Thymus (tissue), 11 donors: ENCODE data around the gene BCO1. TPM values are rescaled to one million over a fixed set of nuclear protein-coding genes. Genes with fewer than 3 reads are reported as not detected.

Experiments
- DNase-seq, 9 donors: peaks; one replicate each; pipeline ENCODE4 v3.0.0-alpha.2; 2013; ENCODE audit warnings: low spot score in 9 of 9, low read depth in 6 of 9, missing footprints in 1 of 9
- H3K27ac ChIP-seq, 2 donors: one replicate each; pipeline ENCODE4 v1.5.1; 2013; ENCODE audit warnings: control low read depth in 1 of 2, low read depth in 1 of 2, low read length in 1 of 2, mild to moderate bottlenecking in 1 of 2, moderate library complexity in 1 of 2
- H3K27me3 ChIP-seq, 2 donors: one replicate each; pipeline ENCODE4 v1.5.1; 2013; ENCODE audit warnings: low read length in 1 of 2; ENCODE audit not compliant: control insufficient read depth in 2 of 2, insufficient read depth in 1 of 2
- H3K36me3 ChIP-seq, 2 donors: one replicate each; pipeline ENCODE4 v1.5.1; 2013; ENCODE audit warnings: low read length in 1 of 2, mild to moderate bottlenecking in 1 of 2, moderate library complexity in 1 of 2; ENCODE audit not compliant: control insufficient read depth in 2 of 2, insufficient read depth in 2 of 2
- H3K4me1 ChIP-seq, 2 donors: one replicate each; pipeline ENCODE4 v1.5.1; 2013; ENCODE audit warnings: low read length in 2 of 2; ENCODE audit not compliant: control insufficient read depth in 2 of 2, insufficient read depth in 2 of 2
- H3K4me3 ChIP-seq, 2 donors: one replicate each; pipeline ENCODE4 v1.5.1; 2013; ENCODE audit warnings: low read length in 2 of 2, control low read depth in 1 of 2, mild to moderate bottlenecking in 1 of 2
- H3K9me3 ChIP-seq, 2 donors: one replicate each; pipeline ENCODE4 v1.5.1; 2013; ENCODE audit warnings: low read length in 1 of 2, mild to moderate bottlenecking in 1 of 2; ENCODE audit not compliant: control insufficient read depth in 2 of 2, insufficient read depth in 1 of 2
- WGBS: extraction: QIAGEN DNeasy Blood & Tissue Kit; methylation state at CpG from one replicate; pipeline ENCODE4 v1.1.7; 2013; 5-methylcytosine and 5-hydroxymethylcytosine counted together
- polyA plus RNA-seq: library from polyadenylated mRNA; stranded (reverse); fragments of 200-250 nt; gene quantifications from one replicate; pipeline ENCODE4 v1.2.3, GENCODE V29; 2013
- total RNA-seq: library from RNA; stranded (reverse); fragments of 120-200 nt; gene quantifications from one replicate; pipeline ENCODE4 v1.2.4, GENCODE V29; 2013
- donor health status: healthy.

BCO1 gene
- total and polyA plus RNA-seq, 2 donors = 0.14 to 1.2 TPM

DNA sequence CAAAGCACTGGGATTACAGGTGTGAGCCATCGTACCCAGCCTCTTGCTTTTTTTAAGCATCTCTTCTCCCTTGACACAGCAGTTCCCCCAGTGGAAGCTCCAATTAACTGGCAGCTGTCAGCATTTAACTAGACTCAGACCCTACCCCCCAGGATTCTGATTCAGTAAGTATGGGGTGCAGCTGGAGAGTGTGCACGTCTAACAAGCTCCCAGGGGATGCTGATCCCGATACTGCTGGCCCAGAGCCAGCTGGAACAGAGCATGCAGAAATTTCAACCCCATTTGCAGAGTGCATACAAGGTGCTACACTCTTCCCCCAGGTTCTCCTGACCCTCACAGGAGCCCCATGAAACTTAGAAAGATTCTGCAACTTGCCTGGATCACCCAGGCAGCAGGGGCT lies 27.7 kb upstream of the BCO1 start:
- H3K27me3 ChIP-seq = peaks cover 0 to 8% of the 10 kb centered on the region in 2 donors

DNA sequence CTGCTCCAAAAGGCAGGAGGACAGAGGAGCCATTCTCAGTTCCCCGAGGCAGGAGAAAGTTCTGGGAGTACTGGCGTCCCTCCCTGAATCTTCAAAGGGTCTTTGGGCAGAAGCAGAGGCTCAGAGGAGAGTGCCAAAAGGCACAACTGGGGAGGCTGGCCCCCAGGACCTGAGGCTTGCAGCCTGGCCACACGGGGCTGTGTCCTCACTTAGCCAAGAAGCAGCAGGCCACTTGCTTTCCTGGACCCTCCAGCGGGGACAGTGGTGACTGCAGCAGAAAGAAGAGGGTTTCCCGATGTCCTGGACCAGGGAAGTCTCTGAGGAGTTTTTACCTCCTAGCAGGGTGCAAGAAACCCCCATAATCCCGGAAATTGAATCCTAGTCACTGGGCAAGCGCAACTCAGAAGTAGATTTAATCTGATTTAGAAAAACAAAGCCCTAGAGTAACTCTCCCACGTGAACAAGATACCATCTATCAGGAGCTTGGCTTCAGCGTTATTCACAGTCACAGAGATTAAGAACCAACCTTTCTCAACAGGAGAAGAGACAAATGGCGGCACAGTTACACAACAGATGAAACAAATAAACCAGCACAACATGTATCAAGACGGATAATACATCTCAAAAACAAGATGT lies 25.5 kb upstream of the BCO1 start:
- DNase-seq = no peak
- H3K27ac ChIP-seq = no peak overlapping the region
- H3K27me3 ChIP-seq = peaks cover 0 to 8% of the 10 kb centered on the region in 2 donors
- no peaks in the 10 kb centered on the region for H3K36me3 ChIP-seq
- 72% methylated on average over 11 of the region's 11 CpGs for WGBS
- H3K4me3 ChIP-seq = no peak overlapping the region
- no peaks in the 10 kb centered on the region for H3K9me3 ChIP-seq
- H3K4me1 ChIP-seq = no peaks in the 10 kb centered on the region

More for the DNA sequence above, 27.7 kb upstream of the BCO1 start:
- no peaks in the 10 kb centered on the region for H3K9me3 ChIP-seq
- no peaks in the 10 kb centered on the region for H3K36me3 ChIP-seq
- no peak for DNase-seq
- H3K27ac ChIP-seq = no peak overlapping the region
- WGBS = 79% methylated on average over 3 of the region's 3 CpGs
- no peaks in the 10 kb centered on the region for H3K4me1 ChIP-seq
- no peak overlapping the region for H3K4me3 ChIP-seq

DNA sequence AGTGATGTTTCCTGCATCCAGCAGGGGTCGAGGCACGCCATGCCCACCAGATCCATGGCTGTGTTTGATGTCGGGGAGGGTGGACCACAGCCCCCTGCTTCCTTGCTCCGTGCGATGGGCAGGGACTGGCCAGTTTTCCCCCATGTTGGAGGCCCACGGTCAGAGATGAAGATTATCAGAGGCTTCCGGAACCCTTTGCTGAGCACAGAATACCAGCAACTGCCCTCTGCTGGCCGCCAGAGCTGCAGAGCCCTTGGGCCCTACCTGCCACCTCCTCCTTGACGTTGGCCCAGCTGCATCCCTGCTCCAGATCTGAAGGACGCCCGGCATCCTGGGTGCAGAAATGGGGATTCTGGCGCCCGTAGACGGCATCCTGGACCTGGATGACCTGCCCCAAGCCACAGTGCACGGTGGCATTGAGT lies 23.7 kb upstream of the BCO1 start:
- Histone ChIP-seq H3K27me3 (peaks cover 0 to 8% of the 10 kb centered on the region in 2 donors), H3K27ac (no peak overlapping the region), H3K36me3 (no peaks in the 10 kb centered on the region), H3K4me1 (no peaks in the 10 kb centered on the region), H3K4me3 (no peak overlapping the region), H3K9me3 (no peaks in the 10 kb centered on the region)
- 57% methylated on average over 15 of the region's 15 CpGs for WGBS
- DNase-seq = no peak

DNA sequence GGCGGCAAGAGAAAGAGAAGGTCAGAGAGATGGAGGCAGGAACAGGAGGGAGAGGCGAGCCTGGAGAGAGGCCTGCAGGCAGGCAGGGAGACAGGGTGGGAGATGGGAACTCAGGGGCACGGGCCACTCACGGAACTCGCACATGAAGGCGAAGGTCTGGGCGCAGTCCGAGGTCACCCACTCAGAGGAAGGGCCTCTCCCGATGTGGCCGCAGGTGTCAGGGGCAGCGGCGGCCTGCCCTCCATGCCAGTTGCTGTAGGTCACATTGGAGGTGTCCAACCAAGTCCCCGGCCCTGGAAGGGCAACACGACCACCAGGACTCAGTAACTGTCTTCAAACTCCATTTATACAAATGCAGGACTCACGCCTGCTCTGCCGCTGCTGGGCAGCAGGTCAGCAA lies 22.4 kb upstream of the BCO1 start:
- H3K4me3 ChIP-seq = no peak overlapping the region
- WGBS = 96% methylated on average over 16 of the region's 16 CpGs
- no peak overlapping the region for H3K27ac ChIP-seq
- no peaks in the 10 kb centered on the region for H3K4me1 ChIP-seq
- no peaks in the 10 kb centered on the region for H3K9me3 ChIP-seq
- DNase-seq = no peak
- no peaks in the 10 kb centered on the region for H3K36me3 ChIP-seq
- peaks cover 0 to 8% of the 10 kb centered on the region in 2 donors for H3K27me3 ChIP-seq

DNA sequence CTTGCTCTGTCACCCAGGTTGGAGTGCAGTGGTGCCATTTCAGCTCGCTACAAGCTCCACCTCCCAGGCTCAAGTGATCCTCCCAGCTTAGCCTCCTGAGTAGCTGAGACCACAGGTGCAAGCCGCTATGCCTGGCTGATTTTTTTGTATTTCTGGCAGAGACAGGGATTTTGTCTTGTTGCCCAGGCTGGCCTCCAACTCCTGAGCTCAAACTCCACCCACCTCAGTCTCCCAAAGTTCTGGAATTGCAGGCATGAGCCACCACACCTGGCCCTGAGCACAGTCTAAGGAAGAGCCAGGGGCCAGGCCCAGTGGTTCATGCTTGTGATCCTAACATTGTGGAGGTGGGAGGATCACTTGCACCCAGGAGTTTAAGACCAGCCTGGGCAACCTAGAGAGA lies 21.8 kb upstream of the BCO1 start:
- peaks cover 0 to 8% of the 10 kb centered on the region in 2 donors for H3K27me3 ChIP-seq
- H3K27ac ChIP-seq = no peak overlapping the region
- no peaks in the 10 kb centered on the region for H3K9me3 ChIP-seq
- no peaks in the 10 kb centered on the region for H3K4me1 ChIP-seq
- H3K36me3 ChIP-seq = no peaks in the 10 kb centered on the region
- DNase-seq = no peak
- H3K4me3 ChIP-seq = no peak overlapping the region
- 87% methylated on average over 2 of the region's 2 CpGs for whole genome bisulfite sequencing

DNA sequence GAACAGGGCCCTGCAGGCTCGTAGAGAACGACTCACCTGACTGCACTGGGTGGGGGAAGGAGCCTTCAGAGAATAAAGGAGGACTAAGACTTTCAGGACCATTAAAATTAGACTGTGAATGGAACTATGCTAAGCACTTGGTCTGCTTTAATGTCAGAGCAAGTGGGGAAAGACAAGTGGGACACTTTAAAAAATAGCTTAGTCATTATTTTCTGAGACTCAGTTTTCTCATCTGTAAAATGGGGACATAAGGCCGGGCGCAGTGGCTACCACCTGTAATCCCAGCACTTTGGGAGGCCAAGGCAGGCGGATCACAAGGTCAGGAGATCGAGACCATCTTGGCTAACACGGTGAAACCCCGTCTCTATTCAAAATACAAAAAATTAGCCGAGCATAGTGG lies 19.3 kb upstream of the BCO1 start:
- no peak overlapping the region for H3K4me3 ChIP-seq
- DNase-seq = no peak
- no peaks in the 10 kb centered on the region for H3K9me3 ChIP-seq
- no peaks in the 10 kb centered on the region for H3K36me3 ChIP-seq
- no peak overlapping the region for H3K27ac ChIP-seq
- H3K27me3 ChIP-seq = peaks cover 0 to 4% of the 10 kb centered on the region in 2 donors
- H3K4me1 ChIP-seq = no peaks in the 10 kb centered on the region
- WGBS = 88% methylated on average over 9 of the region's 9 CpGs

DNA sequence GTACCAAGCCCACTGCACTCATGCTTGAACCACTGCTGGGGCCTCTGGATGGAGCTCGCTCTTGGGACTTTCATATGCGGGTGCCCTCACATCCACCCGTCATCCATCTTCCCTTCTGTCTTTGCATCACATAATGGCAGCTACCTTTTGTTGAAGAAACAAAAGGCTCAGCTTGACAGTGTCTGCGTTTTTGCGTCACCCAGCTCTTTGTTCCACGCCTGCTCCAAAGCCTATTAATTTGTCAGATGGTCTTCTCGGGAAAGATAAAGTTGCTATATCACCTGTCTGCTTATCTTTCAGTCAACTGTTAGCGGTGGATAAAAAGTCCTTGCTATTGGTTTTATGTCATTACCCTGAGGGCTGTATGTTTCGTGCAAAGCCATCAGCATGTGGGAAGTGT lies 18.1 kb upstream of the BCO1 start:
- H3K4me3 ChIP-seq = no peak overlapping the region
- 70% methylated on average over 9 of the region's 9 CpGs for WGBS
- no peak for DNase-seq
- no peaks in the 10 kb centered on the region for H3K27me3 ChIP-seq
- H3K27ac ChIP-seq = no peak overlapping the region
- H3K4me1 ChIP-seq = no peaks in the 10 kb centered on the region
- H3K36me3 ChIP-seq = no peaks in the 10 kb centered on the region
- H3K9me3 ChIP-seq = no peaks in the 10 kb centered on the region

DNA sequence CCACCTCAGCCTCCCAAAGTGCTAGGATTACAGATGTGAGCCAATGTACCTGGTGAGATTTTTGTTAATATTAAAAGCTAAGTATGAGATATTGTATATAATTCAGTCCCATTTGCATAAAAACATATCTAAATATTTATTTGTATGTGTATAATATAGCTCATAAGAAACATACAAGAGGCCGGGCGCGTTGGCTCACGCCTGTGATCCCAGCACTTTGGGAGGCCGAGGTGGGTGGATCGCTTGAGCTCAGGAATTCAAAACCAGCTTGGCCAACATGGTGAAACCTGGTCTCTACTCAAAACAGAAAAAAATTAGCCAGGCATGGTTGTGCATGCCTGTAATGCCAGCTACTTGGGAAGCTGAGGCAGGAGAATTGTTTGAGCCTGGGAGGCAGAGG lies 16.8 kb upstream of the BCO1 start:
- Histone ChIP-seq H3K27ac (no peak overlapping the region), H3K36me3 (no peaks in the 10 kb centered on the region), H3K27me3 (no peaks in the 10 kb centered on the region), H3K4me1 (no peaks in the 10 kb centered on the region), H3K9me3 (no peaks in the 10 kb centered on the region), H3K4me3 (no peak overlapping the region)
- 89% methylated on average over 6 of the region's 6 CpGs for WGBS
- DNase-seq = no peak

DNA sequence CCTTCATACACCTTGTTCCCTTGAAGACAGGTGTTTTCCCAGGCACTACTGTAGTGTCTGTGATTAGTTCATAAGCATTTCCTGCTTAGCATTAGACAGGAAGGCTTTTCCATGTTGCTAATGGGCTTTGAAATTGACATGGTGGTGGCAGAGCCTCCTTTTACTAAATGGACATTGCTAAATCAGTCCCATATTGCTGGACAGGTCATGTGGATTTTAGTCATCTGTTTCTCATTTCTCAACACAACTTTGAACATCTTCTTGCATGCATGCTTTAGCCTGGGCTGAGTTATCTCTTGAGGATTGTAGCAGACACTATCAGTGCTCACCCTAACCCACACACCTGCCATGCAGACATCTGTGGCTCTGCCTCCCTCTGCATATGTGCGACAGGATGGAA lies 13.7 kb upstream of the BCO1 start:
- DNase-seq = no peak
- no peak overlapping the region for H3K4me3 ChIP-seq
- no peaks in the 10 kb centered on the region for H3K4me1 ChIP-seq
- H3K27me3 ChIP-seq = no peaks in the 10 kb centered on the region
- H3K36me3 ChIP-seq = no peaks in the 10 kb centered on the region
- WGBS = 89% methylated on average over 1 of the region's 1 CpG
- no peak overlapping the region for H3K27ac ChIP-seq
- no peaks in the 10 kb centered on the region for H3K9me3 ChIP-seq
